Measurements from ENCODE around the gene CENPF.
A peak's percentile ranks its signal among the peaks of the same experiment; 100 is the strongest.

CENPF gene

DNA sequence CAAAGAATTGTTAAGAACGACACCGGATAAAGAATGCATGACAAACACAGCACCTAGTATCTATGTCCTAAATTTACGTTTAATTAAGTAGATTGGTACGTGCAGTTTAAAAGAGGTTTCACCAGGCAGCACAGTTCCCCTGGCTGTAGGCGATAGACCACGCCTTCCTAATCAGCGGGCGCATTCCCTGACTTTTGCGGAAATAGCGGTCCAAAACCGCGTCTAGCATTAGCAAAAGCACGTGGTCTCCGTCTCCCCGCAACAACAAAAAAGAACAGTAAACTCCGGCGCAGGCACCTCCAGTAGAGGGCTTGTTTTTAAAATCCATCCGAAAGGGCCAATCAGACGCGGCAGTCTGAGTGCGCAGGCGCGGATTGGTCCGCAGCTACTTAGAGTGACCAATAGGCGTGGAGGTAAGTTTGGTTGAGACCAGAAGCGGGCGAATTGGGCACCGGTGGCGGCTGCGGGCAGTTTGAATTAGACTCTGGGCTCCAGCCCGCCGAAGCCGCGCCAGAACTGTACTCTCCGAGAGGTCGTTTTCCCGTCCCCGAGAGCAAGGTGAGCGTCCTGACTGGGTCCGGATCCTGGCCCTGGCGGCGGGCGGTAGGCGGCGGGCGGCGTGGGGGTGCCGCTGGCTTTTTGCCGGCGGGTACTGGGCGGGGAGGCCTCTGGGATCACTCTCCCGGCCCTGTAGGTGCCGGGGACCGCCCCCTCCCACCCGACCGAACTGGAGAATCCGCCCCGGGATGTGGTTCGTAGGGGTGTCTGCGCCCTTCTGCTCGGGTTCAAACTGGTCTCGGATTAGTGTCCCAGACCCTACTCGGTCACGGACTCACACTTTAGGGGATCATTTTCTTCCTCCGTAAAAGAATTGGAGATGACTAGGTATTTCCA, at the start of gene CENPF:
TSS of gene CENPF (plus strand) at position 432 of the 894 bp plus-strand sequence. CDS start 10,560 bp downstream, outside the sequence.
- TF ChIP-seq CTCF (IDR thresholded peaks at IDR 0.05; ENCODE audit: low read depth, low read length), result peak; percentile 8
- peak; percentile 100 for DNase-seq (ENCODE audit: low read depth, low spot score)
- H3K4me3 ChIP-seq (ENCODE audit: low read depth, low read length), result peak within 1 kb of the TSS; percentile 60
- in situ Hi-C loops (cut with HindIII; ENCODE audit: low sequenced_read_pairs), result no loop called here

DNA sequence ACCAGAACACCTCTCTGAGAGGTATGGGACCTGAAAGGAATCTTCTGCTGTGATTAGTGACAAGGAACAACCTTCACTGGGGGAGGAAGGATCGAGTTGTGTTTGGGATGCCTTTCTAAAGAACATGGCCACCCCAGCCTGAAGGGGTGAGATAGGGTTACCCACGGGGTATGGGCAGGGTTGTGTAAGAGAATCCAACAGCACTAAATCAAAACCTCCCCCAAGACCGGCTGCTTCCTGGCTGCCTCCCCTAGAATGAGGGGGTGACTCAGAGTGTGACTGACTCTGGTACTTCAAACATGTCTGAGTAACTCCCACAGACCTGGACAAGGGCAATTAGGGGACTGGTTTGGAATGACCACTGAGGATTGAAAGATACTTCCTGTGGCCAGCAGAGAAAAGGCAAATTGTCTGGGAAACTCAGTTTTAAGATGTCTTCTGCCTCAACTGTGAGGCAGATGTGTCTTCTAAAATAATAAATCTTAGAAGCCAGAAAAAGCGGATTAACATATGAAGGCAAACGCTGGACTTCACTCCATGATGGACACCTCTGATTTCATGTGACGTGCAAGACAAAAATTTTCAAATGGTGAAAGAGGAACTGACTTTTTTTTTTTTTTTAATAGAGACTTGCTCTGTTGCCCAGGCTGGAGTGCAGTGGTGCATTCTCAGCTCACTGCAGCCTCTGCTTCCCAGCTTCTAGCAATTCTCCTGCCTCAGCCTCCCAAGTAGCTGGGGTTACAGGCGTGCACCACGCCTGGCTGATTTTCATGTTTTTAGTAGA, 44.9 kb upstream of the CENPF start:
- peak; percentile 83 for DNase-seq (ENCODE audit: low read depth, low spot score)
- H3K4me3 ChIP-seq (ENCODE audit: low read depth, low read length), result no peak overlapping the region
- TF ChIP-seq CTCF (IDR thresholded peaks at IDR 0.05; ENCODE audit: low read depth, low read length), result no peak
- in situ Hi-C loops (cut with HindIII; ENCODE audit: low sequenced_read_pairs), result no loop called here

- DNase-seq (ENCODE audit: low read depth, low spot score), result no peak
- no peak for TF ChIP-seq CTCF (IDR thresholded peaks at IDR 0.05; ENCODE audit: low read depth, low read length)
- H3K4me3 ChIP-seq (ENCODE audit: low read depth, low read length), result no peak overlapping the region
- in situ Hi-C loops (cut with HindIII; ENCODE audit: low sequenced_read_pairs), result no loop called here
These were observed 39.1 kb upstream of the CENPF start for GRCh38 chr1:214563881-214564280.

- in situ Hi-C loops (cut with HindIII; ENCODE audit: low sequenced_read_pairs), result no loop called here
These were observed 37.7 kb upstream of the CENPF start for GRCh38 chr1:214565310-214565709.

GRCh38 chr1:214566158-214567104, 36.6 kb upstream of the CENPF start:
- in situ Hi-C loops (cut with HindIII; ENCODE audit: low sequenced_read_pairs), result no loop called here
- H3K4me3 ChIP-seq (ENCODE audit: low read depth, low read length), result no peak overlapping the region
- TF ChIP-seq CTCF (IDR thresholded peaks at IDR 0.05; ENCODE audit: low read depth, low read length), result no peak
- peak; percentile 76 for DNase-seq (ENCODE audit: low read depth, low spot score)

More at GRCh38 chr1:214565310-214565709, 37.7 kb upstream of the CENPF start:
- DNase-seq (ENCODE audit: low read depth, low spot score), result no peak
- no peak for TF ChIP-seq CTCF (IDR thresholded peaks at IDR 0.05; ENCODE audit: low read depth, low read length)
- no peak overlapping the region for H3K4me3 ChIP-seq (ENCODE audit: low read depth, low read length)
